Measurements from ENCODE around the gene B3GAT3.
A peak's percentile ranks its signal among the peaks of the same experiment; 100 is the strongest.
"Not testable (repeated sequence)": the region's sequence is repeated elsewhere in the genome, so short reads cannot be mapped to it uniquely, and the experiment has no call there.

Gene B3GAT3

GRCh38 chr11:62592146-62592815 is 29.5 kb downstream of the B3GAT3 start:
- Histone ChIP-seq H3K9me3 (ENCODE audit: severe bottlenecking) (no peaks in the 10 kb centered on the region), H3K27ac (peak overlapping the region; percentile 96), H3K4me3 (ENCODE audit: low read depth, low read length) (peak overlapping the region; percentile 57), H3K36me3 (peaks cover 60% of the 10 kb centered on the region), H3K27me3 (ENCODE audit: insufficient read depth, low read depth, severe bottlenecking) (no peaks in the 10 kb centered on the region)
- no peak for DNase-seq
- TF ChIP-seq CTCF (IDR thresholded peaks at IDR 0.05; ENCODE audit: low read depth, low read length), result no peak

- peak within 1 kb of the TSS; percentile 96 for H3K27ac ChIP-seq
- H3K36me3 ChIP-seq, result peaks cover 56% of the 10 kb centered on the region
- TF ChIP-seq CTCF (IDR thresholded peaks at IDR 0.05; ENCODE audit: low read depth, low read length), result no peak
- no peaks in the 10 kb centered on the region for H3K27me3 ChIP-seq (ENCODE audit: insufficient read depth, low read depth, severe bottlenecking)
- DNase-seq, result peak; percentile 97
- H3K9me3 ChIP-seq (ENCODE audit: severe bottlenecking), result no peaks in the 10 kb centered on the region
- H3K4me3 ChIP-seq (ENCODE audit: low read depth, low read length), result peak within 1 kb of the TSS; percentile 59
These were observed 30.2 kb downstream of the B3GAT3 start, which contains the start of gene TUT1 for GRCh38 chr11:62591448-62592145. TUT1 (minus strand) TSS chr11:62591523; CDS start chr11:62591485, 38 bp downstream.

GRCh38 chr11:62588966-62589637 is 32.7 kb downstream of the B3GAT3 start:
- no peaks in the 10 kb centered on the region for H3K27me3 ChIP-seq (ENCODE audit: insufficient read depth, low read depth, severe bottlenecking)
- no peak overlapping the region for H3K27ac ChIP-seq
- 0 out of 2 replicates have a peak, but pooled peaks have one; percentile 20 for TF ChIP-seq CTCF (IDR thresholded peaks at IDR 0.05; ENCODE audit: low read depth, low read length)
- H3K36me3 ChIP-seq, result peaks cover 53% of the 10 kb centered on the region
- H3K9me3 ChIP-seq (ENCODE audit: severe bottlenecking), result no peaks in the 10 kb centered on the region
- no peak overlapping the region for H3K4me3 ChIP-seq (ENCODE audit: low read depth, low read length)
- no peak for DNase-seq

GRCh38 chr11:62585356-62585755 is 36.4 kb downstream of the B3GAT3 start:
- H3K36me3 ChIP-seq, result peaks cover 45% of the 10 kb centered on the region
- DNase-seq; H3K27ac ChIP-seq; H3K27me3 ChIP-seq (ENCODE audit: insufficient read depth, low read depth, severe bottlenecking); H3K4me3 ChIP-seq (ENCODE audit: low read depth, low read length); H3K9me3 ChIP-seq (ENCODE audit: severe bottlenecking): not testable (repeated sequence)

- not testable (repeated sequence) for H3K4me3 ChIP-seq (ENCODE audit: low read depth, low read length); DNase-seq; H3K27ac ChIP-seq; H3K9me3 ChIP-seq (ENCODE audit: severe bottlenecking); H3K27me3 ChIP-seq (ENCODE audit: insufficient read depth, low read depth, severe bottlenecking)
- H3K36me3 ChIP-seq, result peaks cover 56% of the 10 kb centered on the region
These were observed 40.1 kb downstream of the B3GAT3 start for GRCh38 chr11:62581735-62582134.

- H3K36me3 ChIP-seq, result peaks cover 56% of the 10 kb centered on the region
These were observed 40.6 kb downstream of the B3GAT3 start for GRCh38 chr11:62580959-62581715.

More at GRCh38 chr11:62580959-62581715, 40.6 kb downstream of the B3GAT3 start:
- Histone ChIP-seq H3K4me3 (ENCODE audit: low read depth, low read length) (no peak overlapping the region), H3K9me3 (ENCODE audit: severe bottlenecking) (no peaks in the 10 kb centered on the region), H3K27ac (no peak overlapping the region), H3K27me3 (ENCODE audit: insufficient read depth, low read depth, severe bottlenecking) (no peaks in the 10 kb centered on the region)
- TF ChIP-seq CTCF (IDR thresholded peaks at IDR 0.05; ENCODE audit: low read depth, low read length), result no peak
- DNase-seq, result no peak

All from WERI-Rb-1 (cell line).